SU-DHL-6 (cell line): ENCODE data around the gene CRTC3.

Source experiments
- H2AFZ ChIP-seq: fragments of 200-600 bp; sonication (generic); 2 replicates; pipeline ENCODE4 v1.6.1; 2014; ENCODE audit warnings: low read depth, mild to moderate bottlenecking, moderate library complexity, mixed read lengths, antibody characterized with exemption, low read length; ENCODE audit not compliant: severe bottlenecking
- H3F3A ChIP-seq: fragments of 200-600 bp; shearing (Covaris generic); 2 replicates; pipeline ENCODE4 v1.6.0; 2016; ENCODE audit warnings: antibody characterized with exemption, mild to moderate bottlenecking; ENCODE audit not compliant: insufficient read depth
- H3K27ac ChIP-seq: fragments of 200-600 bp; sonication (generic); 2 replicates; pipeline ENCODE4 v1.5.1; 2016; ENCODE audit warnings: low read depth, mild to moderate bottlenecking, low read length, moderate library complexity, mixed read lengths
- H3K27me3 ChIP-seq: fragments of 200-600 bp; sonication (generic), shearing (Covaris generic); 2 replicates; pipeline ENCODE4 v1.6.0; 2014; ENCODE audit warnings: mild to moderate bottlenecking, low read length
- H3K36me3 ChIP-seq: fragments of 200-600 bp; sonication (generic); 2 replicates; pipeline ENCODE4 v1.6.1; 2014; ENCODE audit warnings: mild to moderate bottlenecking, low read length, mixed read lengths
- H3K4me2 ChIP-seq: fragments of 300-600, 200-600 bp; shearing (Covaris generic), sonication (generic); 2 replicates; pipeline ENCODE4 v1.6.0; 2014; ENCODE audit warnings: low read length, low read depth, mild to moderate bottlenecking; ENCODE audit not compliant: poor library complexity, severe bottlenecking
- H3K4me3 ChIP-seq: fragments of 200-600 bp; sonication (generic); 2 replicates; pipeline ENCODE4 v1.5.1; 2014; ENCODE audit warnings: antibody characterized with exemption, low read length, mild to moderate bottlenecking, mixed read lengths; ENCODE audit not compliant: insufficient read depth, poor library complexity, severe bottlenecking
- H3K79me2 ChIP-seq: fragments of 200-600 bp; sonication (generic); 2 replicates; pipeline ENCODE4 v1.6.1; 2014; ENCODE audit warnings: mild to moderate bottlenecking, low read length, moderate library complexity; ENCODE audit not compliant: insufficient read depth
- H3K9ac ChIP-seq: fragments of 200-600 bp; sonication (generic); 2 replicates; pipeline ENCODE4 v1.7.0; 2014; ENCODE audit warnings: mild to moderate bottlenecking, low read length
- H3K9me2 ChIP-seq: fragments of 200-600 bp; sonication (generic); replicated peaks from 2 replicates; pipeline ENCODE4 v1.6.1; 2014; ENCODE audit warnings: low read length; ENCODE audit not compliant: insufficient read depth
- H3K9me3 ChIP-seq: fragments of 200-600 bp; sonication (generic); 2 replicates; pipeline ENCODE4 v1.6.1; 2014; ENCODE audit warnings: low read length, mixed read lengths; ENCODE audit not compliant: insufficient read depth
- H4K20me1 ChIP-seq: fragments of 200-600 bp; sonication (generic); 2 replicates; pipeline ENCODE4 v1.6.1; 2014; ENCODE audit warnings: low read depth, mild to moderate bottlenecking, antibody characterized with exemption, low read length, moderate library complexity, mixed read lengths
- CTCF ChIP-seq: fragments of 200-600 bp; sonication (generic); IDR thresholded peaks from one replicate; pipeline ENCODE4 v1.5.1; 2017; ENCODE audit warnings: antibody characterized with exemption, mild to moderate bottlenecking, low read length, moderate library complexity; ENCODE audit not compliant: insufficient read depth, poor library complexity, severe bottlenecking
- EZH2phosphoT487 ChIP-seq: fragments of 200-600 bp; sonication (generic), shearing (Covaris generic); conservative IDR thresholded peaks from 2 replicates; pipeline ENCODE4 v1.6.1; 2018; ENCODE audit warnings: mild to moderate bottlenecking, antibody characterized with exemption, low read length, moderate library complexity, mixed read lengths

Gene CRTC3

GRCh38 chr15:90690585-90690984 is 160.9 kb downstream of the CRTC3 start:
- TF ChIP-seq EZH2phosphoT487 (no peak), CTCF (no peak)
- Histone ChIP-seq H3F3A (no peaks in the 10 kb centered on the region), H3K36me3 (no peaks in the 10 kb centered on the region), H4K20me1 (no peaks in the 10 kb centered on the region), H3K4me2 (no peak overlapping the region), H3K27me3 (no peaks in the 10 kb centered on the region), H3K9ac (no peak overlapping the region), H3K9me3 (no peaks in the 10 kb centered on the region), H3K4me3 (no peak overlapping the region), H2AFZ (no peak overlapping the region), H3K79me2 (no peaks in the 10 kb centered on the region), H3K9me2 (no peaks in the 10 kb centered on the region), H3K27ac (no peak overlapping the region)

GRCh38 chr15:90691369-90691768 is 161.6 kb downstream of the CRTC3 start:
- no peak overlapping the region for H3K9ac ChIP-seq
- no peak overlapping the region for H2AFZ ChIP-seq
- H3F3A ChIP-seq, result no peaks in the 10 kb centered on the region
- no peak overlapping the region for H3K4me3 ChIP-seq
- H3K36me3 ChIP-seq, result no peaks in the 10 kb centered on the region
- no peaks in the 10 kb centered on the region for H3K27me3 ChIP-seq
- no peaks in the 10 kb centered on the region for H3K79me2 ChIP-seq
- no peak overlapping the region for H3K27ac ChIP-seq
- no peaks in the 10 kb centered on the region for H3K9me2 ChIP-seq
- no peaks in the 10 kb centered on the region for H3K9me3 ChIP-seq
- TF ChIP-seq EZH2phosphoT487, result no peak
- no peaks in the 10 kb centered on the region for H4K20me1 ChIP-seq
- no peak overlapping the region for H3K4me2 ChIP-seq

GRCh38 chr15:90691982-90692773 is 162.5 kb downstream of the CRTC3 start:
- H3K4me2 ChIP-seq, result no peak overlapping the region
- no peak overlapping the region for H3K27ac ChIP-seq
- no peaks in the 10 kb centered on the region for H3K9me2 ChIP-seq
- no peaks in the 10 kb centered on the region for H3K79me2 ChIP-seq
- no peaks in the 10 kb centered on the region for H3F3A ChIP-seq
- no peak overlapping the region for H3K4me3 ChIP-seq
- H3K36me3 ChIP-seq, result no peaks in the 10 kb centered on the region
- no peaks in the 10 kb centered on the region for H3K9me3 ChIP-seq
- H4K20me1 ChIP-seq, result no peaks in the 10 kb centered on the region
- no peak overlapping the region for H3K9ac ChIP-seq
- TF ChIP-seq CTCF, result no peak
- no peak for TF ChIP-seq EZH2phosphoT487
- H2AFZ ChIP-seq, result no peak overlapping the region
- no peaks in the 10 kb centered on the region for H3K27me3 ChIP-seq
